Activated CD8-positive, alpha-beta T cell treated with anti-CD3 and anti-CD28 coated beads, Interleukin-2, amount 10 ng/mL, durations not matched to agents 7 days and 5 days (primary cell): ENCODE results near the gene CDH15. TPM values are rescaled to one million over a fixed set of nuclear protein-coding genes. Genes with fewer than 3 reads are reported as not detected.

Source experiments
- ATAC-seq: fragments of 150-1000 bp; cut with Tn5 transposase; one replicate; pipeline ENCODE4 v1.10.0; 2021; ENCODE audit warnings: moderate library complexity
- CTCF ChIA-PET: fragments of 350-600 bp; sonication (Branson Sonifier 250); formaldehyde crosslinking; loops from one replicate; lab custom pipeline; 2021; ENCODE audit warnings: antibody characterized with exemption; lab: Charles Lee
- POLR2A ChIA-PET: fragments of 350-600 bp; sonication (Branson Sonifier 250); formaldehyde crosslinking; loops from one replicate; lab custom pipeline; 2021; ENCODE audit warnings: antibody characterized with exemption; lab: Charles Lee
- DNase-seq: peaks from one replicate; pipeline ENCODE4 v3.0.0-alpha.2; 2020
- H3K27ac Mint-ChIP-seq: one replicate; pipeline ENCODE4 v1.8.0; 2021; ENCODE audit warnings: mild to moderate bottlenecking, mixed read lengths
- H3K27me3 Mint-ChIP-seq: one replicate; pipeline ENCODE4 v1.8.0; 2021; ENCODE audit warnings: low read depth, mixed read lengths
- H3K36me3 Mint-ChIP-seq: one replicate; pipeline ENCODE4 v1.8.0; 2021; ENCODE audit warnings: low read depth, mixed read lengths
- H3K4me1 Mint-ChIP-seq: one replicate; pipeline ENCODE4 v1.8.0; 2021; ENCODE audit warnings: low read depth, mixed read lengths
- H3K4me3 Mint-ChIP-seq: one replicate; pipeline ENCODE4 v1.8.0; 2021; ENCODE audit warnings: mild to moderate bottlenecking, mixed read lengths
- H3K9me3 Mint-ChIP-seq: one replicate; pipeline ENCODE4 v1.8.0; 2022; ENCODE audit warnings: mixed read lengths; ENCODE audit not compliant: insufficient read depth
- total RNA-seq, 2 experiments: library from RNA; stranded (reverse); gene quantifications; one replicate each; pipeline ENCODE4 v1.2.3, GENCODE V29; 2021

Gene CDH15
- total RNA-seq, 2 experiments from 2014 or later = not detected

GRCh38 chr16:89135166-89135565, 36.4 kb upstream of the CDH15 start:
- CTCF ChIA-PET = no interaction called here
- POLR2A ChIA-PET = no interaction called here
- no peaks in the 10 kb centered on the region for H3K27me3 Mint-ChIP-seq
- peaks cover 8% of the 10 kb centered on the region for H3K4me1 Mint-ChIP-seq
- no peak overlapping the region for H3K4me3 Mint-ChIP-seq
- no peaks in the 10 kb centered on the region for H3K9me3 Mint-ChIP-seq
- DNase-seq (no peak), ATAC-seq (no peak)
- peaks cover 23% of the 10 kb centered on the region for H3K36me3 Mint-ChIP-seq
- no peak overlapping the region for H3K27ac Mint-ChIP-seq

- POLR2A ChIA-PET = no interaction called here
- no peak overlapping the region for H3K4me3 Mint-ChIP-seq
- no peak for DNase-seq
- CTCF ChIA-PET = no interaction called here
- H3K27ac Mint-ChIP-seq = no peak overlapping the region
- H3K36me3 Mint-ChIP-seq = peaks cover 21% of the 10 kb centered on the region
- peaks cover 8% of the 10 kb centered on the region for H3K4me1 Mint-ChIP-seq
- H3K27me3 Mint-ChIP-seq = no peaks in the 10 kb centered on the region
- no peak for ATAC-seq
- no peaks in the 10 kb centered on the region for H3K9me3 Mint-ChIP-seq
These were observed 35.4 kb upstream of the CDH15 start for GRCh38 chr16:89135971-89136765.

DNA sequence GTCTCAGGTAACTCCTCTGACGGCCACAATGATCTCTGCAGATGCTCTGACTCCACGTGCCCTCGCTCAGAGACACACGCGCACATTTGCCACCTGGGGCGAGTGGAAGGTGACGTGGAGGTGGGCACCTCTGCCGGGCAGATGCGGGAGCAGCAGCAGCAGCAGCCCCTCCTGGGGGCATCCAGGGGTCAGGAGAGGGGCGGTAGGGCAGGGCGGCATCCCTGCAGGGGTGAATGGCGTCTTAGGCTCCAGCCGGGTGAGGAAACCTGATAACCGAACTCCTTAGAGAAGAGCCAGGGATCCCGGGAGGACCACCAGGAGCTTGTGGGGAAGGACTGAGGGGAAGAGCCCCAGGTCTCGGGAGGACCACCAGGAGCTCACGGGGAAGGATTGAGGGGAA, 34.6 kb upstream of the CDH15 start:
- DNase-seq = no peak
- ChIA-PET POLR2A (no interaction called here), CTCF (interaction anchor here (1.0 kb wide), 1 partner anchor 8 kb away, joined by 3 read pairs; no protein-coding TSS in a partner anchor)
- Mint-ChIP-seq H3K4me1 (peaks cover 8% of the 10 kb centered on the region), H3K4me3 (no peak overlapping the region), H3K27me3 (no peaks in the 10 kb centered on the region), H3K36me3 (peaks cover 17% of the 10 kb centered on the region), H3K27ac (no peak overlapping the region), H3K9me3 (no peaks in the 10 kb centered on the region)
- no peak for ATAC-seq

DNA sequence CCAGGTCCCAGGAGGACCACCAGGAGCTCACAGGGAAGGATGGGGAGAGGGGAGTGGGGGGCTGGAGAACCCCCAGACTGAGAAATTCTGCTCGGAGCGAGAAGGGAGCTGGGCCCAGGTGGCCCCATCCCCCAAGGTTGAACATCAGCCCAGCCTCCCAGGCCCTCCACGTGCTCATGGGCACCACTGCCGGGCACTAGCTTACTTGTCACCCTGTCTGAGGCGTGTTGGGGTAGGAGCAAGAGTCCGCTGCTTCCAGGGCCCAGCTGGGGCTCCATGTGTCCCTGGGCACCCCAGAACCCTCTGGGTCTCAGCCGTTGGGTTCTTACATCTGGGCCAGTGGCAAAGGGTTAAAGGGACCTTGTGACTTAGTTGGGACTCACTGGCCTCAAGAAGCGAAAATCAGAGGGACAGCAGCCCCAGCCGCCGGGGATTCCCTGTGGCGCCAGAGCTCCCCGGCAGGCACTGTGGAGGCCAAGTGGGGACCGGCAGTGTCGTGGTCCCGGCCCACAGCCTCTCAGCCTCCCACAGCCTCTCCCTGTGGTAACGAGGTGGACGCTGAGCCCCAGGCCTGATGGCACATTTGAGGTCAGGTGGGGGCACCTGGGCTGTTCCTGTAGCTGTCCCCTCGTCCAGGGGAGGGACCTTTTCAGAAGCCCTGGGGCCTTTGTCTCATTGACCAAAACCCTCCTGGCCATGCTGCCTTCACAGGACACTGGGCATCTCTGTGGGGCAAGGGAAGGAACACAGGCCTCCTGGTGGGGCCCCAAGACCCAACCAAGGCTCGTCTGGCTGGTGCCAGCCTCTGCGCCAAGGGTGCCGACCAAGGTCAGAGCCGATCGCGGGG, 33.7 kb upstream of the CDH15 start:
- Mint-ChIP-seq H3K9me3 (no peaks in the 10 kb centered on the region), H3K27ac (no peak overlapping the region), H3K27me3 (no peaks in the 10 kb centered on the region), H3K4me1 (peaks cover 8% of the 10 kb centered on the region), H3K4me3 (no peak overlapping the region), H3K36me3 (peaks cover 17% of the 10 kb centered on the region)
- DNase-seq (no peak), ATAC-seq (no peak)
- CTCF ChIA-PET = interaction anchor here (1.0 kb wide), 1 partner anchor 9 kb away, joined by 3 read pairs; no protein-coding TSS in a partner anchor
- POLR2A ChIA-PET = interaction anchor here (0.8 kb wide), 1 partner anchor 18 kb away, joined by 3 read pairs; no protein-coding TSS in a partner anchor

- ATAC-seq (no peak), DNase-seq (no peak)
- CTCF ChIA-PET = no interaction called here
- POLR2A ChIA-PET = no interaction called here
- H3K36me3 Mint-ChIP-seq = peaks cover 14% of the 10 kb centered on the region
- no peaks in the 10 kb centered on the region for H3K27me3 Mint-ChIP-seq
- H3K27ac Mint-ChIP-seq = no peak overlapping the region
- peaks cover 8% of the 10 kb centered on the region for H3K4me1 Mint-ChIP-seq
- H3K4me3 Mint-ChIP-seq = no peak overlapping the region
- no peaks in the 10 kb centered on the region for H3K9me3 Mint-ChIP-seq
These were observed 33.1 kb upstream of the CDH15 start for GRCh38 chr16:89138513-89138795.

DNA sequence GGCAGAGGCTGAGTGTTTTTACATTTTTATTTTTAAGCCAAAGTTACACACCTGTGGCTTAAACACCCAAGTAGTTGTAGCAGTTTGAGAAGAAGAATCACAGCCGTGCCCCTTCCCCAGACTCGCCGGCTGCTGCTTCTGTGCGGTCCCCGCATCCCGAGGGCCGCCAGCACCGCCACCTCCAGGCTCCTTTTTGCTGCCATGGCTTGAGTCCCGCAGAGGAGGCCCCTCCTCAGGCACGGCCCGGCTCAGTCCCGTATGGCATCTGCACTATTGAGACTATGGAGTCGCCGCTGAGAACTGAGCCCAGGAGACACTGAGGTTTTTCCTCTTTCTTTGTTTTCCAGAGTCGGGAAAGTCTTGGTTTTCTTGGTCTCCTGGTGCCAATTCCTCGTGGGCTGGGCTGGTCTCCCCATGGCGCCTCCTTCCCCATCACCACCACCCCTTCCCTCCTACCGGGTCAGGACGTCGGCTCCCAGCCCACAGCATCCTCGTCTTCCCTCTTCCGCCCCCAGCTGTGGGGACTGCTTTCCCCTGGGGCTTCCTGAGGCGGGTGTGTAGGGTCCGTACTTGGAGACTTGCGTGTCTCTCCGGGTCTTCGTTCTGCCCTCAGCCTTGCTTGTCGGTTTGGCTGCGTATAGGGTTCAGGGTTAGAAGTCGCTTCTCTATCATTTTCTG, 32.6 kb upstream of the CDH15 start:
- no peak overlapping the region for H3K4me3 Mint-ChIP-seq
- ChIA-PET CTCF (no interaction called here), POLR2A (no interaction called here)
- H3K36me3 Mint-ChIP-seq = peaks cover 9% of the 10 kb centered on the region
- H3K4me1 Mint-ChIP-seq = peaks cover 8% of the 10 kb centered on the region
- H3K27me3 Mint-ChIP-seq = no peaks in the 10 kb centered on the region
- H3K27ac Mint-ChIP-seq = no peak overlapping the region
- DNase-seq = no peak
- no peak for ATAC-seq
- H3K9me3 Mint-ChIP-seq = no peaks in the 10 kb centered on the region

DNA sequence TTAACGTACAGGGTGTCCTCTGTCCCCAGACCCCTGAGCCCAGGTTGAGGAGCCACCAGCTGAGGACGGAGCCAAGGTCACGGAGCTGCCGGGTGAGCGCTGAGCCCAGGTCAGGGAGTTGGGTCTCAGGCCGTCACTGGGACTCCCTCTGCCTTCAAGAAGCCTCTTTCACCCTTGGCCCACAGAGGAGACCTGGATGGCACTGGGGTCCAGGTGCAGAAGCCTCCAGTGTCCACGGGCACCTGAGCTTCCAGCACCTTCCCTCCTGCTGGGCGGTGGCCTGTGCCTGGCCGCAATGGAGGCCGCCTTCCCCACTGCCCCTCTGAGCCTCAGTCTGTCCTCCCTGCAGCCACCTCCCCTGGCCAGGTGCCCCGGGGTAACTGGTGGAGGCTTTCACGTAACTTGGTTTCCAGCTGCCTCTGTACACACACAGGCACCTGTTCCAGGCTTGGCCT, 31.6 kb upstream of the CDH15 start:
- no peaks in the 10 kb centered on the region for H3K9me3 Mint-ChIP-seq
- ChIA-PET CTCF (no interaction called here), POLR2A (no interaction called here)
- no peaks in the 10 kb centered on the region for H3K27me3 Mint-ChIP-seq
- no peak overlapping the region for H3K27ac Mint-ChIP-seq
- peaks cover 5% of the 10 kb centered on the region for H3K4me1 Mint-ChIP-seq
- H3K36me3 Mint-ChIP-seq = peaks cover 7% of the 10 kb centered on the region
- ATAC-seq = no peak
- no peak overlapping the region for H3K4me3 Mint-ChIP-seq
- DNase-seq = no peak

DNA sequence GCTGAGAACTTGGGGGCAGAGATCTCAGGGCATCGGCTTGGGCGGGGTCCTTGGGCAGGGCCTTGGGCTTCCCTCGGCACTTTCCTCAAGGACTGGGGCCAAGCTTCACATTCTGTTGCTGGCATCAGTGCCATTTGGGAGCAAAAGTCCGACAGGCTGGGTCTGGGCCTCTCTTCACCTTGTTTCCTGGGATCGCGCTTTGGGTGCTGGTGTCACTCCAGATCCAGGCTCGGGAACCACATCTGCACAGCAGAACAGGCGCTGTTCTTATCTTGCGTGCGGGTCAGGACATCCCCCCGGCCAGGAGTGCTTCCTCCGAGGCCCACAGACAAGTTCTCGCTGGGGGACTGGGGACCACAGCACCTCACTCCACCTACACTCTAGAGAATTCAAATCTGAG, 31.1 kb upstream of the CDH15 start:
- Mint-ChIP-seq H3K27me3 (no peaks in the 10 kb centered on the region), H3K4me3 (no peak overlapping the region), H3K36me3 (peaks cover 6% of the 10 kb centered on the region), H3K9me3 (no peaks in the 10 kb centered on the region), H3K27ac (no peak overlapping the region), H3K4me1 (peaks cover 2% of the 10 kb centered on the region)
- POLR2A ChIA-PET = interaction anchor here (0.6 kb wide), 1 partner anchor 72 kb away, joined by 3 read pairs; no protein-coding TSS in a partner anchor
- ATAC-seq = no peak
- CTCF ChIA-PET = no interaction called here
- DNase-seq = no peak

GRCh38 chr16:89140981-89141883, 30.3 kb upstream of the CDH15 start:
- ATAC-seq (no peak), DNase-seq (no peak)
- CTCF ChIA-PET = no interaction called here
- no peak overlapping the region for H3K4me3 Mint-ChIP-seq
- H3K4me1 Mint-ChIP-seq = no peaks in the 10 kb centered on the region
- H3K27ac Mint-ChIP-seq = no peak overlapping the region
- POLR2A ChIA-PET = interaction anchor here (0.6 kb wide), 1 partner anchor 73 kb away, joined by 3 read pairs; no protein-coding TSS in a partner anchor
- no peaks in the 10 kb centered on the region for H3K27me3 Mint-ChIP-seq
- peaks cover 5% of the 10 kb centered on the region for H3K36me3 Mint-ChIP-seq
- H3K9me3 Mint-ChIP-seq = no peaks in the 10 kb centered on the region

DNA sequence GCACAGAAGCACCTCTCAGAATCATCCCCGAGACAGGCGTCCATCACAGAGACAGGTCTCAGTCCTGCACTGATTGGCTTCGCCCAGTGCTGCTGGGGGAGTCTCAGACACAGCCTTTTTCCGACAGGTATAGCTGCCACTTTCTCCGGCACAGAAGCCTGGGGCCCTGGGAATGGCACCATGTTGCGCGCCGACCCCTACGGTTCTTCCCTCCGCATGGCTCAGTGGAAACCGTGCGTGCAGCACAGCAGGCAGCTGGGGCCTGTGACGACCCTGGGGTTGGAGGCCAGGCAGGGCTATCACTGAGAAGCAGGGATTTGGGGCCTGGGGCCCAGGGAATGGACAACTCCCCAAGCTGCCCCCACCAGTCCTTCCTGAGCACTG, 29.7 kb upstream of the CDH15 start:
- Mint-ChIP-seq H3K4me3 (no peak overlapping the region), H3K9me3 (no peaks in the 10 kb centered on the region), H3K4me1 (no peaks in the 10 kb centered on the region), H3K27me3 (no peaks in the 10 kb centered on the region), H3K27ac (no peak overlapping the region), H3K36me3 (peaks cover 12% of the 10 kb centered on the region)
- DNase-seq (no peak), ATAC-seq (peak; percentile 17)
- POLR2A ChIA-PET = no interaction called here
- CTCF ChIA-PET = no interaction called here
